HepG2 (cell line): ENCODE results near the gene ALDOA. TPM values are rescaled to one million over a fixed set of nuclear protein-coding genes. Genes with fewer than 3 reads are reported as not detected.

Experiments
- ATF1 ChIP-seq: IDR thresholded peaks from 2 replicates; pipeline ENCODE4 v1.6.1; 2016; ENCODE audit warnings: mild to moderate bottlenecking, control low read depth
- POLR2A ChIP-seq, 2 experiments: IDR thresholded peaks; 2 replicates each; pipeline ENCODE4 v1.6.1; 2011; ENCODE audit warnings: low read depth in 2 of 2, low read length in 2 of 2, mild to moderate bottlenecking in 1 of 2, moderate library complexity in 1 of 2; ENCODE audit not compliant: insufficient read depth in 1 of 2
- RFXANK ChIP-seq: IDR thresholded peaks from 2 replicates; pipeline ENCODE4 v1.6.1; 2016
- SIX1 ChIP-seq: sonication (generic); formaldehyde crosslinking; IDR thresholded peaks from 2 replicates; pipeline ENCODE4 v1.4.0; 2020; ENCODE audit warnings: missing genetic modification reagents, borderline replicate concordance
- SP1 ChIP-seq, 2 experiments: fragments of 450-650 bp in 1 of 2; sonication (generic) in 1 of 2; formaldehyde crosslinking in 1 of 2; IDR thresholded peaks; 2 replicates each; pipeline versions ENCODE4 v1.4.0 to v1.6.1; 2016 to 2020; ENCODE audit warnings: missing genetic modification reagents in 1 of 2
- YY1 ChIP-seq: IDR thresholded peaks from 2 replicates; pipeline ENCODE4 v1.6.1; 2011; ENCODE audit warnings: low read length, low read depth, moderate library complexity, mild to moderate bottlenecking; ENCODE audit not compliant: insufficient read depth, insufficient replicate concordance
- ZBTB38 ChIP-seq: sonication (generic); formaldehyde crosslinking; IDR thresholded peaks from 2 replicates; pipeline ENCODE4 v1.5.1; 2020; ENCODE audit warnings: mild to moderate bottlenecking, missing genetic modification reagents
- ZNF225 ChIP-seq: sonication (generic); formaldehyde crosslinking; IDR thresholded peaks from 2 replicates; pipeline ENCODE4 v1.4.0; 2020; ENCODE audit warnings: mild to moderate bottlenecking, missing genetic modification reagents
- ZSCAN30 ChIP-seq: sonication (generic); formaldehyde crosslinking; IDR thresholded peaks from 2 replicates; pipeline ENCODE4 v1.5.0; 2020; ENCODE audit warnings: mild to moderate bottlenecking, missing genetic modification reagents
- polyA plus RNA-seq, 8 experiments: library from polyadenylated mRNA; depleted of rRNA in 3 of 8; stranded (reverse) in 7 of 8; unstranded in 1 of 8; fragments of >200 nt; fragmentation: Illumina TruSeq in 4 of 8; extraction: Trizol in 4 of 8; gene quantifications; 2 replicates each; pipeline versions ENCODE4 v1.2.1 to v1.2.3, GENCODE V29; 2011 to 2016; ENCODE audit warnings: low read depth in 4 of 8, missing spikeins in 1 of 8, mixed read lengths in 1 of 8; ENCODE audit not compliant: insufficient read depth in 1 of 8
- total RNA-seq, 5 experiments: library from RNA; depleted of rRNA; stranded (reverse); fragments of >200 nt; fragmentation: Illumina TruSeq; extraction: Trizol; gene quantifications; 2 replicates each; pipeline ENCODE4 v1.2.3, GENCODE V29; 2016; ENCODE audit warnings: low read depth in 1 of 5
- TF ChIP-seq, protein P1 (sequence below): sonication (generic); formaldehyde crosslinking; IDR thresholded peaks from 2 replicates; pipeline ENCODE4 v1.4.0; 2020; ENCODE audit warnings: missing genetic modification reagents, borderline replicate concordance
- TF ChIP-seq, protein P2 (sequence below): sonication (generic); formaldehyde crosslinking; IDR thresholded peaks from 2 replicates; pipeline ENCODE4 v1.8.0; 2022; ENCODE audit warnings: mild to moderate bottlenecking, missing genetic modification reagents, borderline replicate concordance
- TF ChIP-seq, protein P3 (sequence below): sonication (generic); formaldehyde crosslinking; IDR thresholded peaks from 2 replicates; pipeline ENCODE4 v1.5.1; 2020; ENCODE audit warnings: missing genetic modification reagents, mild to moderate bottlenecking, borderline replicate concordance
- TF ChIP-seq, protein P4 (sequence below): sonication (generic); formaldehyde crosslinking; IDR thresholded peaks from 2 replicates; pipeline ENCODE4 v1.4.0; 2020; ENCODE audit warnings: missing genetic modification reagents
- TF ChIP-seq, protein P5 (sequence below): sonication (generic); formaldehyde crosslinking; IDR thresholded peaks from 2 replicates; pipeline ENCODE4 v1.5.0; 2020; ENCODE audit warnings: missing genetic modification reagents, mild to moderate bottlenecking, borderline replicate concordance
- TF ChIP-seq, protein P6 (sequence below): sonication (generic); formaldehyde crosslinking; IDR thresholded peaks from 2 replicates; pipeline ENCODE4 v1.8.1; 2023; ENCODE audit warnings: mild to moderate bottlenecking, inconsistent platforms, moderate library complexity, missing genetic modification reagents, borderline replicate concordance

Gene ALDOA
- total and polyA plus RNA-seq, 2 of the 13 experiments (the other 11 are each of a cell fraction or from before 2014, with no cell fraction given): 925 to 1,884 TPM

DNA sequence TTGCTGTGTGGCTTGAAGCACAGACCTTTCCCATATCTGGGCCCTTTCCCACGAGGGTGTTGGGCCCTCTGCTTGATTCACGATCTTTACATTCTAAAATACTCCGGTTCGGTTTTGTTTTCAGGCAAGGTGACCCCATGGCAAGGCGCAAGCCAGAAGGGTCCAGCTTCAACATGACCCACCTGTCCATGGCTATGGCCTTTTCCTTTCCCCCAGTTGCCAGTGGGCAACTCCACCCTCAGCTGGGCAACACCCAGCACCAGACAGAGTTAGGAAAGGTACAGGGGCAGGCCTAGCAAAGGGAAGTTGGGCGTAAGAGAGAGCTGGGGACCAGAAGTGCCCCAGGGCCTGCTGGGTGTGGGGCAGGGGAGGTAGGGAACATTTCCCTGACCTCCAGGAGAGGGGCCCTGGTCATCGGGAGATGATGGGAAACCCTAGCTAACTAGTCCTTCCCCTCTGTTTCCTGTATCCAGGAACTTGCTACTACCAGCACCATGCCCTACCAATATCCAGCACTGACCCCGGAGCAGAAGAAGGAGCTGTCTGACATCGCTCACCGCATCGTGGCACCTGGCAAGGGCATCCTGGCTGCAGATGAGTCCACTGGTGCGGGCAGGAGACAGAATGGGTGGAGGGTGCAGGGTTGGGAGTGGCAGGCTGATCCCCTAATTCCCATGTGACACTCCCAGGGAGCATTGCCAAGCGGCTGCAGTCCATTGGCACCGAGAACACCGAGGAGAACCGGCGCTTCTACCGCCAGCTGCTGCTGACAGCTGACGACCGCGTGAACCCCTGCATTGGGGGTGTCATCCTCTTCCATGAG is 1.4 kb downstream of the ALDOA start (continued):
- TF ChIP-seq YY1 (no peak), SIX1 (CRISPR knock-in tag) (no peak), RFXANK (CRISPR knock-in tag) (no peak), ZNF225 (CRISPR knock-in tag) (no peak), ZSCAN30 (CRISPR knock-in tag) (no peak), ZBTB38 (CRISPR knock-in tag) (peak; percentile 85), ATF1 (CRISPR knock-in tag) (no peak), POLR2A (IDR thresholded peaks at IDR 0.05; ENCODE audit: insufficient read depth in 1 of 2, low read depth in 2 of 2, low read length in 2 of 2) (0 out of 4 replicates have a peak, but pooled peaks of 1 of the 2 experiments have one; percentile 24), SP1 (IDR thresholded peaks at IDR 0.05) (no peak), SP1 (CRISPR knock-in tag; IDR thresholded peaks at IDR 0.05) (no peak)
- TF ChIP-seq, protein P1, sequence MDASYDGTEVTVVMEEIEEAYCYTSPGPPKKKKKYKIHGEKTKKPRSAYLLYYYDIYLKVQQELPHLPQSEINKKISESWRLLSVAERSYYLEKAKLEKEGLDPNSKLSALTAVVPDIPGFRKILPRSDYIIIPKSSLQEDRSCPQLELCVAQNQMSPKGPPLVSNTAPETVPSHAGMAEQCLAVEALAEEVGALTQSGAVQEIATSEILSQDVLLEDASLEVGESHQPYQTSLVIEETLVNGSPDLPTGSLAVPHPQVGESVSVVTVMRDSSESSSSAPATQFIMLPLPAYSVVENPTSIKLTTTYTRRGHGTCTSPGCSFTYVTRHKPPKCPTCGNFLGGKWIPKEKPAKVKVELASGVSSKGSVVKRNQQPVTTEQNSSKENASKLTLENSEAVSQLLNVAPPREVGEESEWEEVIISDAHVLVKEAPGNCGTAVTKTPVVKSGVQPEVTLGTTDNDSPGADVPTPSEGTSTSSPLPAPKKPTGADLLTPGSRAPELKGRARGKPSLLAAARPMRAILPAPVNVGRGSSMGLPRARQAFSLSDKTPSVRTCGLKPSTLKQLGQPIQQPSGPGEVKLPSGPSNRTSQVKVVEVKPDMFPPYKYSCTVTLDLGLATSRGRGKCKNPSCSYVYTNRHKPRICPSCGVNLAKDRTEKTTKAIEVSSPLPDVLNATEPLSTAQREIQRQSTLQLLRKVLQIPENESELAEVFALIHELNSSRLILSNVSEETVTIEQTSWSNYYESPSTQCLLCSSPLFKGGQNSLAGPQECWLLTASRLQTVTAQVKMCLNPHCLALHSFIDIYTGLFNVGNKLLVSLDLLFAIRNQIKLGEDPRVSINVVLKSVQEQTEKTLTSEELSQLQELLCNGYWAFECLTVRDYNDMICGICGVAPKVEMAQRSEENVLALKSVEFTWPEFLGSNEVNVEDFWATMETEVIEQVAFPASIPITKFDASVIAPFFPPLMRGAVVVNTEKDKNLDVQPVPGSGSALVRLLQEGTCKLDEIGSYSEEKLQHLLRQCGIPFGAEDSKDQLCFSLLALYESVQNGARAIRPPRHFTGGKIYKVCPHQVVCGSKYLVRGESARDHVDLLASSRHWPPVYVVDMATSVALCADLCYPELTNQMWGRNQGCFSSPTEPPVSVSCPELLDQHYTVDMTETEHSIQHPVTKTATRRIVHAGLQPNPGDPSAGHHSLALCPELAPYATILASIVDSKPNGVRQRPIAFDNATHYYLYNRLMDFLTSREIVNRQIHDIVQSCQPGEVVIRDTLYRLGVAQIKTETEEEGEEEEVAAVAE (CRISPR knock-in tag): no peak
- TF ChIP-seq, protein P2, sequence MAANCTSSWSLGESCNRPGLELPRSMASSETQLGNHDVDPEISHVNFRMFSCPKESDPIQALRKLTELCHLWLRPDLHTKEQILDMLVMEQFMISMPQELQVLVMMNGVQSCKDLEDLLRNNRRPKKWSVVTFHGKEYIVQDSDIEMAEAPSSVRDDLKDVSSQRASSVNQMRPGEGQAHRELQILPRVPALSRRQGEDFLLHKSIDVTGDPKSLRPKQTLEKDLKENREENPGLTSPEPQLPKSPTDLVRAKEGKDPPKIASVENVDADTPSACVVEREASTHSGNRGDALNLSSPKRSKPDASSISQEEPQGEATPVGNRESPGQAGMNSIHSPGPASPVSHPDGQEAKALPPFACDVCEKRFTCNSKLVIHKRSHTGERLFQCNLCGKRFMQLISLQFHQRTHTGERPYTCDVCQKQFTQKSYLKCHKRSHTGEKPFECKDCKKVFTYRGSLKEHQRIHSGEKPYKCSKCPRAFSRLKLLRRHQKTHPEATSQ (CRISPR knock-in tag): no peak
- TF ChIP-seq, protein P3, sequence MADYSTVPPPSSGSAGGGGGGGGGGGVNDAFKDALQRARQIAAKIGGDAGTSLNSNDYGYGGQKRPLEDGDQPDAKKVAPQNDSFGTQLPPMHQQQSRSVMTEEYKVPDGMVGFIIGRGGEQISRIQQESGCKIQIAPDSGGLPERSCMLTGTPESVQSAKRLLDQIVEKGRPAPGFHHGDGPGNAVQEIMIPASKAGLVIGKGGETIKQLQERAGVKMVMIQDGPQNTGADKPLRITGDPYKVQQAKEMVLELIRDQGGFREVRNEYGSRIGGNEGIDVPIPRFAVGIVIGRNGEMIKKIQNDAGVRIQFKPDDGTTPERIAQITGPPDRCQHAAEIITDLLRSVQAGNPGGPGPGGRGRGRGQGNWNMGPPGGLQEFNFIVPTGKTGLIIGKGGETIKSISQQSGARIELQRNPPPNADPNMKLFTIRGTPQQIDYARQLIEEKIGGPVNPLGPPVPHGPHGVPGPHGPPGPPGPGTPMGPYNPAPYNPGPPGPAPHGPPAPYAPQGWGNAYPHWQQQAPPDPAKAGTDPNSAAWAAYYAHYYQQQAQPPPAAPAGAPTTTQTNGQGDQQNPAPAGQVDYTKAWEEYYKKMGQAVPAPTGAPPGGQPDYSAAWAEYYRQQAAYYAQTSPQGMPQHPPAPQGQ (CRISPR knock-in tag): no peak
- TF ChIP-seq, protein P4, sequence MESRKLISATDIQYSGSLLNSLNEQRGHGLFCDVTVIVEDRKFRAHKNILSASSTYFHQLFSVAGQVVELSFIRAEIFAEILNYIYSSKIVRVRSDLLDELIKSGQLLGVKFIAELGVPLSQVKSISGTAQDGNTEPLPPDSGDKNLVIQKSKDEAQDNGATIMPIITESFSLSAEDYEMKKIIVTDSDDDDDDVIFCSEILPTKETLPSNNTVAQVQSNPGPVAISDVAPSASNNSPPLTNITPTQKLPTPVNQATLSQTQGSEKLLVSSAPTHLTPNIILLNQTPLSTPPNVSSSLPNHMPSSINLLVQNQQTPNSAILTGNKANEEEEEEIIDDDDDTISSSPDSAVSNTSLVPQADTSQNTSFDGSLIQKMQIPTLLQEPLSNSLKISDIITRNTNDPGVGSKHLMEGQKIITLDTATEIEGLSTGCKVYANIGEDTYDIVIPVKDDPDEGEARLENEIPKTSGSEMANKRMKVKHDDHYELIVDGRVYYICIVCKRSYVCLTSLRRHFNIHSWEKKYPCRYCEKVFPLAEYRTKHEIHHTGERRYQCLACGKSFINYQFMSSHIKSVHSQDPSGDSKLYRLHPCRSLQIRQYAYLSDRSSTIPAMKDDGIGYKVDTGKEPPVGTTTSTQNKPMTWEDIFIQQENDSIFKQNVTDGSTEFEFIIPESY (CRISPR knock-in tag): peak; percentile 90
- TF ChIP-seq, protein P5, sequence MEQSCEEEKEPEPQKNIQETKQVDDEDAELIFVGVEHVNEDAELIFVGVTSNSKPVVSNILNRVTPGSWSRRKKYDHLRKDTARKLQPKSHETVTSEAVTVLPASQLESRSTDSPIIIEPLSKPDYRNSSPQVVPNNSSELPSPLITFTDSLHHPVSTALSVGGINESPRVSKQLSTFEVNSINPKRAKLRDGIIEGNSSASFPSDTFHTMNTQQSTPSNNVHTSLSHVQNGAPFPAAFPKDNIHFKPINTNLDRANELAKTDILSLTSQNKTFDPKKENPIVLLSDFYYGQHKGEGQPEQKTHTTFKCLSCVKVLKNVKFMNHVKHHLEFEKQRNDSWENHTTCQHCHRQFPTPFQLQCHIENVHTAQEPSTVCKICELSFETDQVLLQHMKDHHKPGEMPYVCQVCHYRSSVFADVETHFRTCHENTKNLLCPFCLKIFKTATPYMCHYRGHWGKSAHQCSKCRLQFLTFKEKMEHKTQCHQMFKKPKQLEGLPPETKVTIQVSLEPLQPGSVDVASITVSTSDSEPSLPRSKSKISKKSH (CRISPR knock-in tag): peak; percentile 82
- TF ChIP-seq, protein P6, sequence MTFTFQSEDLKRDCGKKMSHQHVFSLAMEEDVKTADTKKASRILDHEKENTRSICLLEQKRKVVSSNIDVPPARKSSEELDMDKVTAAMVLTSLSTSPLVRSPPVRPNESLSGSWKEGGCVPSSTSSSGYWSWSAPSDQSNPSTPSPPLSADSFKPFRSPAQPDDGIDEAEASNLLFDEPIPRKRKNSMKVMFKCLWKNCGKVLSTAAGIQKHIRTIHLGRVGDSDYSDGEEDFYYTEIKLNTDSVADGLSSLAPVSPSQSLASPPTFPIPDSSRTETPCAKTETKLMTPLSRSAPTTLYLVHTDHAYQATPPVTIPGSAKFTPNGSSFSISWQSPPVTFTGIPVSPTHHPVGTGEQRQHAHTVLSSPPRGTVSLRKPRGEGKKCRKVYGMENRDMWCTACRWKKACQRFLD (CRISPR knock-in tag): no peak
